GM12878 (cell line): ENCODE data around the gene LYPD8. TPM values are rescaled to one million over a fixed set of nuclear protein-coding genes. Genes with fewer than 3 reads are reported as not detected.

Experiments used
- ATAC-seq: fragments of 200-7000 bp; cut with Tn5 transposase; 3 replicates; pipeline ENCODE4 v1.9.1; 2020; ENCODE audit warnings: mild to moderate bottlenecking, moderate library complexity
- BruUV-seq: library from RNA; stranded (reverse); fragments of 400-500 nt; replicated peaks from 2 replicates; lab custom pipeline; 2021; lab: Mats Ljungman, UMichigan
- CTCF ChIA-PET: fragments of 300-600 bp; sonication (Branson Sonifier 250); formaldehyde crosslinking; extraction: SDS; loops from one replicate; lab custom pipeline; 2021; ENCODE audit warnings: inconsistent platforms; lab: Yijun Ruan, JAX
- POLR2A ChIA-PET: fragments of 350-600 bp; formaldehyde crosslinking; extraction: SDS; loops from one replicate; lab custom pipeline; 2021; ENCODE audit warnings: inconsistent platforms; lab: Charles Lee
- RAD21 ChIA-PET: fragments of 300-600 bp; sonication (Branson Sonifier 250); formaldehyde crosslinking; loops from one replicate; lab custom pipeline; 2023; ENCODE audit warnings: antibody characterized with exemption; ENCODE audit not compliant: unreplicated experiment; lab: Charles Lee
- SMC1A ChIA-PET: fragments of 300-600 bp; sonication (Branson Sonifier 250); formaldehyde crosslinking; loops from one replicate; lab custom pipeline; 2023; ENCODE audit not compliant: unreplicated experiment, uncharacterized antibody; lab: Charles Lee
- DNase-seq: peaks from one replicate; pipeline ENCODE4 v3.0.0-alpha.2; 2011; ENCODE audit warnings: low read depth, low spot score
- FAIRE-seq: peaks from 3 replicates; lab custom pipeline; 2011; peaks lifted over from hg19 to GRCh38; lab: Jason Lieb, UNC
- H2AFZ ChIP-seq: 2 replicates; pipeline ENCODE4 v1.6.0; 2011; ENCODE audit warnings: low read depth, low read length, control low read depth; ENCODE audit not compliant: control insufficient read depth
- H3K27ac ChIP-seq: 2 replicates; pipeline ENCODE4 v1.5.1; 2011; ENCODE audit warnings: control low read depth; ENCODE audit not compliant: control insufficient read depth, insufficient read depth
- H3K27me3 ChIP-seq, 2 experiments: replicated peaks in 1 of 2; 2 replicates each; pipeline versions ENCODE4 v1.6.0 to v1.6.1; 2011; ENCODE audit warnings: low read length in 1 of 2; ENCODE audit not compliant: control insufficient read depth in 2 of 2, insufficient read depth in 2 of 2
- H3K36me3 ChIP-seq, 2 experiments: 2 replicates each; pipeline ENCODE4 v1.5.1; 2011; ENCODE audit warnings: low read length in 1 of 2; ENCODE audit not compliant: control insufficient read depth in 2 of 2, insufficient read depth in 2 of 2
- H3K4me1 ChIP-seq: 2 replicates; pipeline ENCODE4 v1.6.1; 2011; ENCODE audit warnings: mild to moderate bottlenecking, low read length, moderate library complexity, mixed read lengths; ENCODE audit not compliant: control insufficient read depth, insufficient read depth
- H3K4me2 ChIP-seq: 2 replicates; pipeline ENCODE4 v1.6.0; 2011; ENCODE audit warnings: control low read depth; ENCODE audit not compliant: control insufficient read depth, insufficient read depth
- H3K4me3 ChIP-seq: fragments of 200-600 bp; sonication (generic); 2 replicates; pipeline ENCODE4 v1.5.1; 2016
- H3K79me2 ChIP-seq: 2 replicates; pipeline ENCODE4 v1.6.0; 2011; ENCODE audit warnings: low read length; ENCODE audit not compliant: control insufficient read depth, insufficient read depth
- H3K9ac ChIP-seq: 2 replicates; pipeline ENCODE4 v1.8.0; 2011; ENCODE audit warnings: low read length, control low read depth, mixed read lengths; ENCODE audit not compliant: control insufficient read depth, insufficient read depth
- H3K9me3 ChIP-seq: replicated peaks from 3 replicates; pipeline ENCODE4 v1.5.1; 2011; ENCODE audit warnings: mild to moderate bottlenecking, low read length; ENCODE audit not compliant: control insufficient read depth, insufficient read depth
- H4K20me1 ChIP-seq: 2 replicates; pipeline ENCODE4 v1.6.0; 2011; ENCODE audit not compliant: control insufficient read depth, insufficient read depth
- CTCF ChIP-seq, 3 experiments: IDR thresholded peaks in 2 of 3; conservative IDR thresholded peaks in 1 of 3; 2 replicates each; pipeline ENCODE4 v1.5.1; 2011; ENCODE audit warnings: low read depth in 3 of 3, low read length in 3 of 3, mild to moderate bottlenecking in 3 of 3, control low read depth in 2 of 3, moderate library complexity in 2 of 3, inconsistent platforms in 1 of 3, mixed read lengths in 1 of 3; ENCODE audit not compliant: control insufficient read depth in 2 of 3, insufficient read depth in 1 of 3; ENCODE audit errors: extremely low read depth in 1 of 3
- SMC3 ChIP-seq: IDR thresholded peaks from 2 replicates; pipeline ENCODE4 v1.6.1; 2011; ENCODE audit warnings: low read length, improper control_type of control experiment, borderline replicate concordance
- SPI1 ChIP-seq: IDR thresholded peaks from 2 replicates; pipeline ENCODE4 v1.6.1; 2011; ENCODE audit warnings: low read depth, mild to moderate bottlenecking, low read length, moderate library complexity, borderline replicate concordance; ENCODE audit not compliant: insufficient read depth
- ZBTB40 ChIP-seq: fragments of 450-650 bp; IDR thresholded peaks from 2 replicates; pipeline ENCODE4 v1.6.1; 2016; ENCODE audit warnings: mild to moderate bottlenecking, moderate library complexity, borderline replicate concordance
- ZZZ3 ChIP-seq: IDR thresholded peaks from 2 replicates; pipeline ENCODE4 v1.6.1; 2011; ENCODE audit warnings: low read depth; ENCODE audit not compliant: control insufficient read depth, insufficient read length
- WGBS: methylation state at CpG from one replicate; pipeline ENCODE4 v1.1.6; 2016; ENCODE audit warnings: low lambda C conversion rate; ENCODE audit not compliant: insufficient replicate concordance, insufficient coverage; ENCODE audit errors: missing lambda C conversion rate; 5-methylcytosine and 5-hydroxymethylcytosine counted together
- in situ Hi-C: fragments of 300-500 bp; cut with MboI; formaldehyde crosslinking; loops from 9 replicates; pipeline ENCODE4 v1.14.3; 2018; ENCODE audit warnings: mixed read lengths
- intact Hi-C: fragments of 100-400 bp; cut with micrococcal nuclease; formaldehyde crosslinking; loops from one replicate; pipeline ENCODE4 v1.14.2; 2022; ENCODE audit not compliant: unreplicated experiment
- polyA plus RNA-seq, 11 experiments: library from polyadenylated mRNA; depleted of rRNA in 4 of 11; unstranded in 6 of 11; stranded (reverse) in 5 of 11; fragments of >200 nt; fragmentation: Nextera tagmentation in 4 of 11; fragmentation: Illumina TruSeq in 1 of 11; extraction: Ambion mirVana in 4 of 11; extraction: Trizol in 1 of 11; gene quantifications; 1 replicate in 1 of 11; 2 replicates in 10 of 11; pipeline versions ENCODE4 v1.2.1 to v1.2.3, GENCODE V29; 2011 to 2016; ENCODE audit warnings: inconsistent platforms in 2 of 11, missing spikeins in 2 of 11, low read depth in 1 of 11
- total RNA-seq, 4 experiments: library from RNA; depleted of rRNA in 3 of 4; stranded (reverse); fragments of >200 nt in 3 of 4; fragmentation: Illumina TruSeq in 1 of 4; extraction: Trizol in 1 of 4; gene quantifications; 2 replicates each; pipeline versions ENCODE4 v1.2.1 to v1.2.3, GENCODE V29; 2013 to 2021

LYPD8 gene
- total and polyA plus RNA-seq, 10 of the 15 experiments (the other 5 are each of a cell fraction or from before 2014, with no cell fraction given): 0.13 to 0.40 (median 0.18) TPM; not detected in 7

GRCh38 chr1:248703674-248704073 is 51.9 kb downstream of the LYPD8 start:
- whole genome bisulfite sequencing: 50% methylated on average over 2 of the region's 2 CpGs
- Histone ChIP-seq H2AFZ (no peak overlapping the region), H3K9ac (no peak overlapping the region), H4K20me1 (no peaks in the 10 kb centered on the region), H3K36me3 (no peaks in the 10 kb centered on the region), H3K9me3 (no peaks in the 10 kb centered on the region), H3K79me2 (no peaks in the 10 kb centered on the region), H3K27ac (no peak overlapping the region), H3K4me1 (no peaks in the 10 kb centered on the region), H3K4me3 (no peak overlapping the region), H3K4me2 (no peak overlapping the region), H3K27me3 (no peaks in the 10 kb centered on the region)
- intact Hi-C loops (no loop called here), in situ Hi-C loops (no loop called here)
- DNase-seq (no peak), ATAC-seq (no peak), FAIRE-seq (peak; percentile 54)
- TF ChIP-seq SPI1: no peak
- no peak for TF ChIP-seq ZBTB40
- TF ChIP-seq SMC3: peak; percentile 29; the same call in 1 of the 2 replicates
- TF ChIP-seq ZZZ3: no peak
- peak in 1 of 3 experiments; percentile 5; a peak in 1 of 6 replicates for TF ChIP-seq CTCF (IDR thresholded peaks at IDR 0.05 in 2 of 3, conservative IDR thresholded peaks at IDR 0.05 in 1 of 3; ENCODE audit: control insufficient read depth in 2 of 3, extremely low read depth in 1 of 3, insufficient read depth in 1 of 3, low read depth in 3 of 3, low read length in 3 of 3)
- ChIA-PET CTCF (interaction anchor here (0.6 to 3.6 kb wide), 10 partner anchors 10 to 460 kb away, joined by 3 to 50 read pairs (median 3); no protein-coding TSS in a partner anchor), RAD21 (interaction anchor here (1.0 to 1.1 kb wide), 3 partner anchors 102 to 119 kb away, joined by 3 to 10 read pairs (median 4); no protein-coding TSS in a partner anchor), POLR2A (interaction anchor here (0.7 kb wide), 1 partner anchor 102 kb away, joined by 3 read pairs; no protein-coding TSS in a partner anchor), SMC1A (interaction anchor here (0.5 to 4.6 kb wide), 7 partner anchors 8 to 460 kb away, joined by 3 to 61 read pairs (median 3); no protein-coding TSS in a partner anchor)
- BruUV-seq: no TSS peak
